ENCODE measurements around the gene GP1BB. TPM values are rescaled to one million over a fixed set of nuclear protein-coding genes. Genes with fewer than 3 reads are reported as not detected.

Gene GP1BB
- total and polyA plus RNA-seq, 2 experiments from 2014 or later: 80.9 to 89.4 TPM

GRCh38 chr22:19747551-19747950, 24.2 kb downstream of the GP1BB start:
- no peaks in the 10 kb centered on the region for H3K9me3 ChIP-seq (ENCODE audit: low read depth)
- no peaks in the 10 kb centered on the region for H3K36me3 ChIP-seq
- peaks cover 18% of the 10 kb centered on the region for H3K27me3 ChIP-seq
- H3K4me3 ChIP-seq: no peak overlapping the region
- peaks cover 9% of the 10 kb centered on the region for H3K4me1 ChIP-seq (ENCODE audit: low read depth)
- DNase-seq (ENCODE audit: low read depth in 1 of 2, low spot score in 1 of 2): no peak
- no peak overlapping the region for H3K27ac ChIP-seq
- no peak for TF ChIP-seq CTCF (IDR thresholded peaks at IDR 0.05; ENCODE audit: low read depth, low read length)

- H3K27ac ChIP-seq: no peak overlapping the region
- no peak overlapping the region for H3K4me3 ChIP-seq
- no peaks in the 10 kb centered on the region for H3K9me3 ChIP-seq (ENCODE audit: low read depth)
- DNase-seq (ENCODE audit: low read depth in 1 of 2, low spot score in 1 of 2): no peak
- H3K36me3 ChIP-seq: no peaks in the 10 kb centered on the region
- H3K27me3 ChIP-seq: peaks cover 23% of the 10 kb centered on the region
- TF ChIP-seq CTCF (IDR thresholded peaks at IDR 0.05; ENCODE audit: low read depth, low read length): no peak
- H3K4me1 ChIP-seq (ENCODE audit: low read depth): peaks cover 9% of the 10 kb centered on the region
These were observed 24.8 kb downstream of the GP1BB start for GRCh38 chr22:19748139-19748538.

GRCh38 chr22:19748991-19749664, 25.8 kb downstream of the GP1BB start:
- Histone ChIP-seq H3K9me3 (ENCODE audit: low read depth) (no peaks in the 10 kb centered on the region), H3K4me3 (no peak overlapping the region), H3K27ac (no peak overlapping the region), H3K36me3 (no peaks in the 10 kb centered on the region), H3K4me1 (ENCODE audit: low read depth) (peaks cover 9% of the 10 kb centered on the region), H3K27me3 (peaks cover 33% of the 10 kb centered on the region)
- no peak for TF ChIP-seq CTCF (IDR thresholded peaks at IDR 0.05; ENCODE audit: low read depth, low read length)
- DNase-seq (ENCODE audit: low read depth in 1 of 2, low spot score in 1 of 2): no peak

GRCh38 chr22:19749876-19750275, 26.5 kb downstream of the GP1BB start:
- H3K27me3 ChIP-seq: peaks cover 41% of the 10 kb centered on the region
- peaks cover 10% of the 10 kb centered on the region for H3K4me1 ChIP-seq (ENCODE audit: low read depth)
- no peak overlapping the region for H3K27ac ChIP-seq
- no peaks in the 10 kb centered on the region for H3K36me3 ChIP-seq
- DNase-seq (ENCODE audit: low read depth in 1 of 2, low spot score in 1 of 2): no peak
- H3K4me3 ChIP-seq: no peak overlapping the region
- TF ChIP-seq CTCF (IDR thresholded peaks at IDR 0.05; ENCODE audit: low read depth, low read length): no peak
- no peaks in the 10 kb centered on the region for H3K9me3 ChIP-seq (ENCODE audit: low read depth)

- TF ChIP-seq CTCF (IDR thresholded peaks at IDR 0.05; ENCODE audit: low read depth, low read length): no peak
- Histone ChIP-seq H3K9me3 (ENCODE audit: low read depth) (no peaks in the 10 kb centered on the region), H3K4me1 (ENCODE audit: low read depth) (peaks cover 10% of the 10 kb centered on the region), H3K36me3 (no peaks in the 10 kb centered on the region), H3K27ac (no peak overlapping the region), H3K27me3 (peaks cover 50% of the 10 kb centered on the region), H3K4me3 (no peak overlapping the region)
- no peak for DNase-seq (ENCODE audit: low read depth in 1 of 2, low spot score in 1 of 2)
These were observed 27.5 kb downstream of the GP1BB start for GRCh38 chr22:19750507-19751490.
